ENCODE results near the gene JMJD7.

JMJD7 gene

GRCh38 chr15:41849204-41849603 is 21.3 kb downstream of the JMJD7 start:
- no peak for DNase-seq

GRCh38 chr15:41849861-41850260 is 22.0 kb downstream of the JMJD7 start:
- no peak for DNase-seq

- DNase-seq = no peak
Observed at GRCh38 chr15:41850482-41851166, 22.7 kb downstream of the JMJD7 start.

GRCh38 chr15:41851167-41851523 is 23.3 kb downstream of the JMJD7 start:
- no peak for DNase-seq

- no peak for DNase-seq
Observed at GRCh38 chr15:41851755-41852370, 24.0 kb downstream of the JMJD7 start.

GRCh38 chr15:41852736-41853590 is 25.1 kb downstream of the JMJD7 start:
- DNase-seq = no peak

- no peak for DNase-seq
Observed at GRCh38 chr15:41853831-41854230, 25.9 kb downstream of the JMJD7 start.

- DNase-seq = no peak
Observed at GRCh38 chr15:41854443-41854842, 26.6 kb downstream of the JMJD7 start.

GRCh38 chr15:41855261-41855961 is 27.5 kb downstream of the JMJD7 start:
- no peak for DNase-seq

GRCh38 chr15:41856262-41856661 is 28.4 kb downstream of the JMJD7 start:
- no peak for DNase-seq

- DNase-seq = no peak
Observed at GRCh38 chr15:41856716-41857115, 28.8 kb downstream of the JMJD7 start.

GRCh38 chr15:41857316-41857715 is 29.4 kb downstream of the JMJD7 start:
- no peak for DNase-seq

- DNase-seq = no peak
Observed at GRCh38 chr15:41858756-41859155, 30.9 kb downstream of the JMJD7 start.

GRCh38 chr15:41860049-41860828 is 32.3 kb downstream of the JMJD7 start:
- DNase-seq = no peak

GRCh38 chr15:41861736-41862356 is 34.0 kb downstream of the JMJD7 start:
- DNase-seq = no peak

- DNase-seq = no peak
Observed at GRCh38 chr15:41862515-41863116, 34.7 kb downstream of the JMJD7 start.

- DNase-seq = no peak
Observed at GRCh38 chr15:41865490-41866055, 37.7 kb downstream of the JMJD7 start.

GRCh38 chr15:41866263-41866703 is 38.4 kb downstream of the JMJD7 start:
- no peak for DNase-seq

- DNase-seq = no peak
Observed at GRCh38 chr15:41866872-41867579, 39.1 kb downstream of the JMJD7 start.

- DNase-seq = no peak
Observed at GRCh38 chr15:41868321-41868720, 40.4 kb downstream of the JMJD7 start.
